GM23248 (cell line): Measurements from ENCODE around the gene RETSAT. TPM values are rescaled to one million over a fixed set of nuclear protein-coding genes. Genes with fewer than 3 reads are reported as not detected.
A peak's percentile ranks its signal among the peaks of the same experiment; 100 is the strongest.

ENCODE experiments used
- DNase-seq: peaks from one replicate; pipeline ENCODE4 v3.0.0-alpha.2; 2015
- H2AFZ ChIP-seq: fragments of 200-600 bp; sonication (generic); 2 replicates; pipeline ENCODE4 v1.6.1; 2016; ENCODE audit warnings: antibody characterized with exemption
- H3F3A ChIP-seq: fragments of 200-600 bp; sonication (generic); 2 replicates; pipeline ENCODE4 v1.6.1; 2016; ENCODE audit warnings: mild to moderate bottlenecking, antibody characterized with exemption, mixed run types; ENCODE audit not compliant: insufficient read depth
- H3K27ac ChIP-seq: fragments of 200-600 bp; sonication (generic); 2 replicates; pipeline ENCODE4 v1.5.1; 2016; ENCODE audit warnings: mild to moderate bottlenecking
- H3K27me3 ChIP-seq: fragments of 200-600 bp; sonication (generic); replicated peaks from 2 replicates; pipeline ENCODE4 v1.6.1; 2016; ENCODE audit warnings: mild to moderate bottlenecking; ENCODE audit not compliant: insufficient read depth
- H3K36me3 ChIP-seq: fragments of 200-600 bp; sonication (generic); 2 replicates; pipeline ENCODE4 v1.6.1; 2016; ENCODE audit warnings: low read depth, mild to moderate bottlenecking
- H3K4me1 ChIP-seq: fragments of 200-600 bp; sonication (generic); 2 replicates; pipeline ENCODE4 v1.6.1; 2016; ENCODE audit warnings: mild to moderate bottlenecking; ENCODE audit not compliant: insufficient read depth
- H3K4me2 ChIP-seq: fragments of 200-600 bp; sonication (generic); one replicate; pipeline ENCODE4 v1.6.1; 2016; ENCODE audit warnings: mild to moderate bottlenecking; ENCODE audit not compliant: unreplicated experiment
- H3K4me3 ChIP-seq: fragments of 200-600 bp; sonication (generic); 2 replicates; pipeline ENCODE4 v1.5.1; 2016; ENCODE audit warnings: mild to moderate bottlenecking
- H3K79me2 ChIP-seq: fragments of 200-600 bp; sonication (generic); 2 replicates; pipeline ENCODE4 v1.6.1; 2016; ENCODE audit warnings: mild to moderate bottlenecking; ENCODE audit not compliant: insufficient read depth
- H3K9ac ChIP-seq: fragments of 200-600 bp; sonication (generic); 2 replicates; pipeline ENCODE4 v1.6.1; 2016; ENCODE audit warnings: mild to moderate bottlenecking
- H3K9me2 ChIP-seq: fragments of 200-600 bp; sonication (generic); 2 replicates; pipeline ENCODE4 v1.6.1; 2016; ENCODE audit warnings: mixed run types, mild to moderate bottlenecking, moderate library complexity; ENCODE audit not compliant: insufficient read depth
- H3K9me3 ChIP-seq: fragments of 200-600 bp; sonication (generic); one replicate; pipeline ENCODE4 v1.6.1; 2017; ENCODE audit warnings: low read depth
- H4K20me1 ChIP-seq: fragments of 200-600 bp; sonication (generic); 2 replicates; pipeline ENCODE4 v1.6.0; 2016; ENCODE audit not compliant: insufficient read depth
- EZH2 ChIP-seq: fragments of 200-600 bp; sonication (generic); IDR thresholded peaks from 2 replicates; pipeline ENCODE4 v1.6.1; 2018; ENCODE audit warnings: antibody characterized with exemption, mild to moderate bottlenecking; ENCODE audit not compliant: insufficient read depth, poor library complexity, severe bottlenecking
- EZH2phosphoT487 ChIP-seq: fragments of 200-600 bp; sonication (generic); IDR thresholded peaks from 2 replicates; pipeline ENCODE4 v1.6.1; 2018; ENCODE audit warnings: antibody characterized with exemption, moderate library complexity, mild to moderate bottlenecking, low read depth; ENCODE audit not compliant: insufficient read depth
- WGBS, 2 experiments: methylation state at CpG; one replicate each; pipeline ENCODE4 v1.1.6; 2015 to 2017; ENCODE audit warnings: low lambda C conversion rate in 2 of 2, low coverage in 1 of 2; ENCODE audit errors: missing lambda C conversion rate in 2 of 2; 5-methylcytosine and 5-hydroxymethylcytosine counted together
- in situ Hi-C: fragments of 300-500 bp; cut with MboI; formaldehyde crosslinking; loops from 2 replicates; pipeline ENCODE4 v1.15.0; 2020
- polyA plus RNA-seq: library from polyadenylated mRNA; unstranded; fragments of >200 nt; fragmentation: Nextera tagmentation; extraction: Ambion mirVana; gene quantifications from 2 replicates; pipeline ENCODE4 v1.2.1, GENCODE V29; 2016
- total RNA-seq: library from RNA; depleted of rRNA; stranded (reverse); fragments of >200 nt; shearing (Covaris generic); gene quantifications from 2 replicates; pipeline ENCODE4 v1.2.3, GENCODE V29; 2014

RETSAT gene
- total and polyA plus RNA-seq, 2 experiments from 2014 or later, result 20.4 to 68.6 TPM

- H3K9ac ChIP-seq, result peak overlapping the region; percentile 90
- H3K4me3 ChIP-seq, result peak overlapping the region; percentile 96
- H3K4me1 ChIP-seq, result peaks cover 24% of the 10 kb centered on the region; the same call in 1 of the 2 replicates
- DNase-seq, result peak; percentile 36
- no peaks in the 10 kb centered on the region for H3K27me3 ChIP-seq
- H3K4me2 ChIP-seq, result peak overlapping the region; percentile 86
- H3K27ac ChIP-seq, result no peak overlapping the region
- TF ChIP-seq EZH2phosphoT487 (no peak), EZH2 (no peak)
- H3F3A ChIP-seq, result no peaks in the 10 kb centered on the region
- no peaks in the 10 kb centered on the region for H3K9me3 ChIP-seq
- H3K36me3 ChIP-seq, result 0 out of 2 replicates have a peak, but pooled peaks cover 5% of the 10 kb centered on the region
- H3K79me2 ChIP-seq, result peaks cover 61% of the 10 kb centered on the region
- no peaks in the 10 kb centered on the region for H4K20me1 ChIP-seq
- in situ Hi-C loops, result no loop called here
- WGBS, 2 experiments, result 49 to 52% methylated on average over 3 of the region's 3 CpGs
- H3K9me2 ChIP-seq, result no peaks in the 10 kb centered on the region
- peak overlapping the region; percentile 98 for H2AFZ ChIP-seq
Measured at GRCh38 chr2:85355521-85355920, 1.2 kb upstream of the RETSAT start.

GRCh38 chr2:85355073-85355410 is 714 bp upstream of the RETSAT start:
- peak overlapping the region; percentile 86 for H3K4me2 ChIP-seq
- peak overlapping the region; percentile 98 for H2AFZ ChIP-seq
- in situ Hi-C loops, result no loop called here
- H3K9me3 ChIP-seq, result no peaks in the 10 kb centered on the region
- H3K79me2 ChIP-seq, result peaks cover 61% of the 10 kb centered on the region
- no peaks in the 10 kb centered on the region for H3K27me3 ChIP-seq
- no peaks in the 10 kb centered on the region for H3F3A ChIP-seq
- DNase-seq, result peak; percentile 34
- no peak for TF ChIP-seq EZH2
- no peak for TF ChIP-seq EZH2phosphoT487
- H3K4me3 ChIP-seq, result peak overlapping the region; percentile 96
- H3K9ac ChIP-seq, result peak overlapping the region; percentile 90
- H3K9me2 ChIP-seq, result no peaks in the 10 kb centered on the region
- H4K20me1 ChIP-seq, result no peaks in the 10 kb centered on the region
- H3K27ac ChIP-seq, result peak overlapping the region; percentile 43
- H3K36me3 ChIP-seq, result 0 out of 2 replicates have a peak, but pooled peaks cover 5% of the 10 kb centered on the region
- WGBS, 2 experiments, result 1 to 2% methylated on average over 10 of the region's 10 CpGs
- H3K4me1 ChIP-seq, result peaks cover 24% of the 10 kb centered on the region; the same call in 1 of the 2 replicates

- Histone ChIP-seq H3K4me1 (peaks cover 24% of the 10 kb centered on the region; the same call in 1 of the 2 replicates), H3K79me2 (peaks cover 60% of the 10 kb centered on the region), H3K27ac (peak overlapping the region; percentile 57), H3K27me3 (no peaks in the 10 kb centered on the region), H4K20me1 (no peaks in the 10 kb centered on the region), H3K4me3 (peak overlapping the region; percentile 96), H3K9me3 (no peaks in the 10 kb centered on the region), H3F3A (no peaks in the 10 kb centered on the region), H3K9me2 (no peaks in the 10 kb centered on the region), H3K36me3 (0 out of 2 replicates have a peak, but pooled peaks cover 5% of the 10 kb centered on the region), H3K4me2 (peak overlapping the region; percentile 94), H3K9ac (peak overlapping the region; percentile 90), H2AFZ (peak overlapping the region; percentile 98)
- WGBS, 2 experiments, result 2 to 3% methylated on average over 15 to 16 of the region's 16 CpGs
- no peak for TF ChIP-seq EZH2
- TF ChIP-seq EZH2phosphoT487, result no peak
- in situ Hi-C loops, result no loop called here
- DNase-seq, result peak; percentile 75
Measured at GRCh38 chr2:85353876-85354285, 447 bp downstream of the RETSAT start.

GRCh38 chr2:85347599-85347998 is 6.7 kb downstream of the RETSAT start:
- TF ChIP-seq EZH2phosphoT487, result no peak
- TF ChIP-seq EZH2, result no peak
- Histone ChIP-seq H3K9ac (no peak overlapping the region), H2AFZ (no peak overlapping the region), H3K4me2 (no peak overlapping the region), H4K20me1 (no peaks in the 10 kb centered on the region), H3K9me2 (no peaks in the 10 kb centered on the region), H3K36me3 (peaks cover 4% of the 10 kb centered on the region; the same call in 1 of the 2 replicates), H3K27me3 (no peaks in the 10 kb centered on the region), H3K79me2 (peaks cover 7% of the 10 kb centered on the region), H3K4me3 (no peak overlapping the region), H3F3A (no peaks in the 10 kb centered on the region), H3K4me1 (no peaks in the 10 kb centered on the region), H3K27ac (no peak overlapping the region), H3K9me3 (no peaks in the 10 kb centered on the region)
- no peak for DNase-seq
- in situ Hi-C loops, result no loop called here
- 98 to 100% methylated on average over 3 of the region's 3 CpGs for WGBS, 2 experiments
